Measurements from ENCODE around the gene PIEZO1.

PIEZO1 gene

GRCh38 chr16:88763502-88764053 is 21.4 kb downstream of the PIEZO1 start:
- DNase-seq: no peak

GRCh38 chr16:88762941-88763340 is 22.1 kb downstream of the PIEZO1 start:
- DNase-seq: no peak

- no peak for DNase-seq
These were observed 22.7 kb downstream of the PIEZO1 start for GRCh38 chr16:88762258-88762870.

- DNase-seq: no peak
These were observed 23.2 kb downstream of the PIEZO1 start for GRCh38 chr16:88761830-88762229.

GRCh38 chr16:88761143-88761534 is 23.9 kb downstream of the PIEZO1 start:
- no peak for DNase-seq

GRCh38 chr16:88760424-88761142 is 24.4 kb downstream of the PIEZO1 start:
- DNase-seq: no peak

- no peak for DNase-seq
These were observed 25.1 kb downstream of the PIEZO1 start for GRCh38 chr16:88759976-88760350.

- DNase-seq: no peak
These were observed 25.6 kb downstream of the PIEZO1 start for GRCh38 chr16:88759245-88759975.

GRCh38 chr16:88758944-88759244 is 26.1 kb downstream of the PIEZO1 start:
- DNase-seq: no peak

- DNase-seq: peak; percentile 7
These were observed 26.6 kb downstream of the PIEZO1 start for GRCh38 chr16:88758227-88758943.

- DNase-seq: no peak
These were observed 29.1 kb downstream of the PIEZO1 start for GRCh38 chr16:88755745-88756443.

GRCh38 chr16:88754912-88755744 is 29.9 kb downstream of the PIEZO1 start:
- DNase-seq: no peak

- DNase-seq: no peak
These were observed 30.7 kb downstream of the PIEZO1 start for GRCh38 chr16:88754109-88754911.

- DNase-seq: no peak
These were observed 31.4 kb downstream of the PIEZO1 start for GRCh38 chr16:88753602-88754001.

- no peak for DNase-seq
These were observed 31.8 kb downstream of the PIEZO1 start for GRCh38 chr16:88753191-88753590.

GRCh38 chr16:88752386-88753002 is 32.5 kb downstream of the PIEZO1 start:
- no peak for DNase-seq

GRCh38 chr16:88750854-88751253 is 34.2 kb downstream of the PIEZO1 start:
- no peak for DNase-seq

GRCh38 chr16:88749358-88749757 is 35.7 kb downstream of the PIEZO1 start:
- DNase-seq: no peak

GRCh38 chr16:88748364-88748763 is 36.7 kb downstream of the PIEZO1 start:
- DNase-seq: no peak

- no peak for DNase-seq
These were observed 37.3 kb downstream of the PIEZO1 start for GRCh38 chr16:88747588-88748301.

Measured in NCI-H345 (cell line).